ENCODE results near the gene NECTIN1.

GRCh38 chr11:119671561-119672015 lies 57.4 kb downstream of the NECTIN1 start:
- TF ChIP-seq CTCF (conservative IDR thresholded peaks at IDR 0.05 in 1 of 2, IDR thresholded peaks at IDR 0.05 in 1 of 2; ENCODE audit: extremely low read depth in 1 of 2, insufficient read depth in 1 of 2, low read depth in 1 of 2, low read length in 2 of 2) (no peak), EZH2 (IDR thresholded peaks at IDR 0.05; ENCODE audit: borderline replicate concordance, low read length) (no peak)
